NCI-H2107 treated with DMSO at 0.1 percent for 48 hours (cell line): ENCODE measurements around the gene LIG1.

Source experiments
- DNase-seq: peaks from one replicate; lab custom pipeline; 2025; ENCODE audit not compliant: unreplicated experiment; lab: John Stamatoyannopoulos, UW

LIG1 gene

DNA sequence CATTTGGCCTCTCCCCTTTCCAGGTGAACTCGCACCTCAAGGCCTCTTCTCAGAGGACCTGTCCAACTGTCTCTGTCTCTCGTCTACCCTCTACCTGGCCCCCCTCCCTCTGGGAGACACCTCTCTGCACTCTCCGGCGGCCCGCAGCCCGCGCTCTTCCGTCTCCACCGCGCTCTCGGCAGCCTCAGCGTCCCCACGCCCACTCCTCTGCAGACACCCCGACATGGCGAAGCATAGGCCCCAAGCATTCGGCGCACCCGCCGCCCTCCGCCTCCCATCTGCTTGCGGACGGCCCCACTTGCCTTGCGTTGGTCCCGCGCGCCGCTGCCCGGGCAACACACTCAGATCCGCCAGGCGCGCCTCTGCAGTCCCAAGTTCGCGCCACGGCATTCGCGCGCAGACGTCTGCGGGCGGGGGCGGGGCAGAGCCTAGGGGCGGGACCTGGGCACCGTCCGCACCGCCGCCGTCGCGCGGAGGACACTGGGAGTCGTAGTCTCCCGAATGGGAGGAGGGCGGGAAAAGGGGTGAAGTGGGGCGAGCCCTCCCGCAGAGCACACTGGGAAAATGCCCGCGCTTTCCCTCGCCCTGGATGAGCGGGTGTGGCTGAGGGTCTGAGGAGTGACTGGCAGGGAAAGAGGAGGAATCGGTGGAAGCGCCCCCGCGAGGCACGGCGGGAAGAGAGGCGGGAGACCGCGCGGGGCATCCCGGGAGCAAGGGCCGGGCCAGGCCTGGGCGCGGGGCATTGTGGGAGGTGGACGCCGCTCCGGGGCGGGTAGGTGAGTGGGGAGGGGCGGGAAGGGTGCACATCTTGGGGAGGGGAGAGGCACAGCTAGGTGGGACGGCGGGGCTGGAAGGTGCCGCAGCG lies at the start of gene LIG1, which contains the start of gene ZSWIM9:
Gene LIG1, minus strand, starts transcription at position 406 of the 865 bp plus-strand sequence. CDS start 4,778 bp downstream, outside the sequence.
Gene ZSWIM9, plus strand, starts transcription at position 742 of the 865 bp plus-strand sequence. CDS start 1,123 bp downstream, outside the sequence.
- peak; percentile 85 for DNase-seq

DNA sequence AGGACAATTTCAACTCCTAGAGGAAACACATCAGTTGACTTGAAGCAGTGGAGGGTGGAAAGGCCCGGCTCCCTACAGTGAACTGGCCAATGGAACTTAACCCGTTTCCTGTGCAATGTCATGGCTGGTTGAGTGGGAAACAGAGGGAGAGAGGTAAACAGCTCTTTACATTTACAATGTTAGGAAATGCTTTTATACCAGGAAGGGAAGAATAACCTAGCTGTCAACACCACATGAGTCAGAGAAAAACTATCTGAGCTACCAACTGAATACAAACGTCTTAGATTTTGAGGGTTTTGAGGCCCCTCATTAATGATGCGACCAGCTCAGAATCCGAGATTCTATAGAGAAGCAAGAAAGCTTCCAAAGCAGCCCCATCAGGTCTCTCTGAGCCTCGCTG lies 48.9 kb upstream of the LIG1 start:
- DNase-seq = no peak

- no peak for DNase-seq
These were observed 46.8 kb upstream of the LIG1 start for GRCh38 chr19:48216933-48217332.

DNA sequence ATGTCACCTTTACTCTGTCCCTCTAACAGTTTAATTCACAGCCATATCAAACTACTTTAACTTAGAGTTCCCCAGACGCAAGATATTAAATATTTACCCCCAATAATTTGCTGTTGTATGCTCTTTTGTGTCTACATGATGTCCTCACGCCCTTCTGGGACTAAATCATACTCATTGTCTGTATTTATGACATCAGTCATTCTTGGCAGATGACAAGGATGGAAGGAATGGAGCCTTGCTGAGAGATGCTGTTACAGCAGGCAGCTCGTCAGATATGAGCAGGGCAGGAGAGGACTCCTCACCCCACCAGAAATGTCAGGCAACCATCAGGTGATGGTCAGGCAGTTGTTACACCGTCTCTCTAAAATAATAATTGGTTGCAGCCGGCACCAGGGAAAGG lies 43.8 kb upstream of the LIG1 start:
- DNase-seq = no peak

- DNase-seq = no peak
These were observed 39.9 kb upstream of the LIG1 start for GRCh38 chr19:48210005-48210404.

- peak; percentile 3 for DNase-seq
These were observed 36.4 kb upstream of the LIG1 start for GRCh38 chr19:48206397-48207093.

DNA sequence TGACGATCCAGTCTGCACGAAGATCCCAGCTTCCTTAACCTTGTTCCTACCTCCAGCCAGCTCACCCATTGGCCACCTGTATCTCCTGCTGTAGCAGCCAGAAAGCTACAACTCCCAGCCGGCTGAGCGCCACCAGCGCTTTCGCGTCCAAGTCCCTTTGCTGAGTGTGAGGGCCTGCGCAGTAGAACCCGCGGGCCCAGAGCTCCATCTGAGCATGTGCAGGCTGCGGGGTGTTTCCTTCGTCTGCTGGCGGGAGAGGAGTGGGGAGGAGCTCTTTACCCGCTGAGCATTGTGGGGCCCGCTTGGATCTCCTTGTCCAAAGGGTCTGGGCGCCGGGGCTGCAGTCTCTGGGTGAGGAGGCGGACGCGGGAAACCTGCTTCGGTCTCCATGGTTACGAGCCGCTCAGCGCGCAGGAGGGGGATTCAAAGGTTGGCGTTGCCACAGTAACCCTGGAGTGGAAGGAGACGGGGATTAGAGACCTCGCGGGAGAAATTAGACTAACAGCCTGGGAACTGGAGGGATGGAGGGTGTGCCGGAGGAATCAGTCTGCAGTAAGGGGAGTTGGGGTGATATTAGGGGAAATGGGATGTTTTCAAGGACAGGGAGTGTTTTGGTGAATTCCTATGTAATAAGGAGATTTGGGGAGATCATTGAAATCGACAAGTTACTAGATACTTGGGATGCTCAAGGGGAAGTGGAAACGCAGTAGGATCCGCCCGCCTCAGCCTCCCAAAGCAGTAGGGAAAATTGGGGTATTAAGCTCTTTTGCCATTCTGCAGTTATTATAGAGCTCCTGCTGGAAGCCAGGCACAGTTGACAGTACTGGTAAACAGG lies 33.9 kb upstream of the LIG1 start:
- DNase-seq = peak; percentile 93

DNA sequence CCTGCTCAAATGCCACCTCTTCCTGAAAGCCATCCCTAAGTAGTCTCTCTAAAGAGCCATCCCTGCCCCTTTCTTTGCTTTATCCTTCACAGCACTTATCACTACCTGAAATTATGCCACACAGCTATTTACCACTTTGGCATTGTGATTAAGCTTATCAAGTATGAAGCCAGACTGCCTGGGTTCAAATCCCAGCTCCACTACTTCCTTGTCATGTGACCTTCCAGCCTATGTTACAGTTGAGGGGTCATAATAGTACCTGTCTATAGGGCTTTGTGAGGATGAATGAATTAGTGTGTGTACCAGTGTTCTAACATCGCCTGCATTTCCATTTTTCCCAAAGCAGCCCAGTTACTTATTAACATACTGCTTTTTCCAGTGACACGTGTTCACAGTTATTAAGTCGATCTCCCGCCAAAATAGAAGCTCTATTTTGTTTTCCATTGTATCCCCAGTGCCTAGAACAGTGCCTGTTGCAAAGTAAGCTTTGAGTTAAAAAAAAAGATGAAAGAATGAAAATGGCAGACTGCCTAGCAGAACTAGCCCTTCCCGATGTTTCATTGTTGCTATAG lies 33.2 kb upstream of the LIG1 start:
- no peak for DNase-seq

GRCh38 chr19:48196933-48197665 lies 27.0 kb upstream of the LIG1 start:
- DNase-seq = no peak

DNA sequence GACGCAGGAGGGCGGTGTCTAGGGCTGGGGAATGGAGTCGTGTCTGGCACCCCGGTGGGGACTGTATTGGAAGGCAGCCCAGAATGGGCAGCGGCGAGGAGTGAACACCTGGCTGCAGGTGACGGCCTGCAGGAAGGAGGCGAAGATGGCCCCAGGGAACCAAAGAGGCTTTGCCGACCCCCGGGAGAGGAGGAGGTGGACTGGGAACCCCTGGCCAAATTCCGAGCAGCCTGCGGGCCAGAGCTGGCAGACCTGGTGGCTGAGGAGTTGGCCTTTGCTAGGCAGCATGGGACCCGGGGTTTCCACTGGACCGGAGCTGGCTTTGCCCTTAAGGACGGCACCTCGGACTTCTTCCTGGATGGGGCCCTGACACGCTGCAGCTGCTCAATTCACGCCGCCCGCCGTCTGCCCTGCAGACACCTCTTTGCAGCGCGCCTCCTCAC lies 26.2 kb upstream of the LIG1 start:
- no peak for DNase-seq

GRCh38 chr19:48194844-48195830 lies 25.0 kb upstream of the LIG1 start:
- DNase-seq = no peak

DNA sequence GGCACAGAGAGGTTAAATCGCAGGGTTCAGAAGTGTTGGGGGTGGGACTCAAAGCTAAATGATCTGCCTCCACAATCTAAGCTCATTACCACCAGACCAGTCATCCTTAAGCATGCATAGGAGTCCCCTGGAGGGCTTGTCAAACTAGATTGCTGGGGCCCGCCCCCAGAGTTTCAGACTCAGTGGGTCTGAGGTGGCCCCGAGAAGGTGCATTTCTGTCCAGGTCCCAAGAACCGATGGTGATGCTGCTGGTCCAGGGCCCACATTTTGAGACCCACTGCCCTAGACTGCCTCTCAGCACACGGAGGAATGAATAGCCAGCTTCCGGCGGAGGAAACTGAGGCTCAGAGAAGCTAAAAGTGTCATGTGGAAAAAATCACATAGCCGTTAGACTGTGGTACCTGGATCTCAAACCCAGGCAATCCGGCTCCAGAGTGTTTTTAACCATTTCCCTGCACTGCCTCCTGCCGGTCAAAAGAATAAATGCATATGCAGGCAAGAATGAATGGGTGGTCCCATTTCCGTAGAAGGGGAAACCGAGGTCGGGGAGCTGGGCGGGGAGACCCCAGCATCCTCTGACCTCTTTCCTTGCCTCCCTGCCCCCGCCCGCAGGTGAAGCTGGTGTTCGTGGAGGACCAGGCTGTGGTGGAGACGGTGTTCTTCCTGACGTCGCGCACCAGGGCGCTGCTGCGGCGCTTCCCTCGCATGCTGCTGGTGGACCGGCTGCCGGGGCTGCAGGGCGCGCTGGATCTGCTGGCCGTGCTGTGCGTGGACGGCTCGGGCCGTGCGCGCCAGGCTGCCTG lies 24.1 kb upstream of the LIG1 start:
- DNase-seq = no peak

- DNase-seq = no peak
These were observed 22.6 kb upstream of the LIG1 start for GRCh38 chr19:48192750-48193149.

- DNase-seq = no peak
These were observed 20.7 kb upstream of the LIG1 start for GRCh38 chr19:48190885-48191284.

DNA sequence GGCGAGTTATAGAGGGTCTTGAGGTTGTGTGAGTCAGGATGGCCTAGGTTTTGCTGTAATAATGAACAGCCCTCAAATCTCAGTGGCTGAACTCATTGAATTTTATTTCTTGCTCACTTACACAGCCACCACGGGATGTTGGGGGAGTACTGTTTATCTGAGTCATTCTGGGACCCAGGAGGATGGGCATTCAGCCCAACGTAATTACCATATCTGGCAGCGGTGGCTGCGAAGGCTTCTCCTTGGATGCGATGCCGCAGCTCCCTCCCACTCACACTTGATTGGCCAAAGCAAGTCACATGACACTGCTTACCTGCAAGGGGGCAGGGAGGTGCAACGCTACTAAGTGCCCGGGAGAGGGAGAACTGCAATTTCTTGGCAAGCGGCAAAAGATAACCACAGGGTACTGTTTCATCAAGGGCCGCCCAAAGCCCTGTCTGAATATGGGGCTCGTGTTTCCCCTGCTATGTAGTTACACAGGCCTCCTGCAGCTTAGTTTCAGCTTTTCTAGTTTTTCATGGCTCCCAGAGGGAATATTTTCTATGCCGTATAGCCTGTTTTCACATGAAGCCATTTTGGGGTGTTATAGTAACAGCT lies 20.2 kb upstream of the LIG1 start:
- DNase-seq = peak; percentile 93

DNA sequence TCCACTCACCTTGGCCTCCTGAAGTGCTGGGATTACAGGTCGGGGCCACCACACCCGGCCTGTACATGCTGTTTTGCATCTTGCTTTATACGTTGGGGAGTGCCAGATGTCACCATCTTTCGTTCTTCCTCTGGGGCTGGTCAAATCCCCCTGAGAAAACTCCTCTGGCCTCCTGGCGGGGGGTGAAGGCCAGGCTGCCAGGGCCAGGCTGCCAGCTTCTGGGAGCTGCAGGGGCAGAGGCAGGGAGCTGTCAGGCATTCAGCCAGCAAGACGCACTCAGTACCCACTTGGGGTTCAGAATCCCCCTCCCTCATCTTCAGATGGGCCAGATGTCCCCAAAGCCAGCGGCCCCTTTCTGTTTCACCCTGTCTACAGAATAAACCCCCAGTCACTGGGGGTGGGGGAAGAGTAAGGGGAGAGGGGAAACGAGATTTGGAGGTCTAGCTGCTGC lies 16.4 kb upstream of the LIG1 start:
- DNase-seq = no peak

- no peak for DNase-seq
These were observed 15.9 kb upstream of the LIG1 start for GRCh38 chr19:48186015-48186414.

- no peak for DNase-seq
These were observed 13.2 kb upstream of the LIG1 start for GRCh38 chr19:48183356-48183755.
